ENCODE results near the gene NARS2.

NARS2 gene

GRCh38 chr11:78426845-78427244 lies 147.8 kb downstream of the NARS2 start:
- H3K27ac ChIP-seq (ENCODE audit: low read length): peak overlapping the region; percentile 76; the same call in 1 of the 2 replicates
- H3F3A ChIP-seq (ENCODE audit: insufficient read depth, low read length): peaks cover 32% of the 10 kb centered on the region
- H3K4me3 ChIP-seq (ENCODE audit: low read length): peak overlapping the region; percentile 49; the same call in 1 of the 2 replicates

GRCh38 chr11:78425399-78426070 lies 149.1 kb downstream of the NARS2 start:
- Histone ChIP-seq H3F3A (ENCODE audit: insufficient read depth, low read length) (peaks cover 38% of the 10 kb centered on the region), H4K20me1 (ENCODE audit: insufficient read depth, low read length) (no peaks in the 10 kb centered on the region), H3K9ac (ENCODE audit: low read length) (peak overlapping the region; percentile 29), H3K36me3 (replicated peaks; ENCODE audit: insufficient read depth, low read length) (no peaks in the 10 kb centered on the region), H3K4me3 (ENCODE audit: low read length) (peak overlapping the region; percentile 36), H3K4me2 (ENCODE audit: low read depth, low read length) (peak overlapping the region; percentile 53), H3K27ac (ENCODE audit: low read length) (peak overlapping the region; percentile 87), H3K79me2 (ENCODE audit: low read length) (no peaks in the 10 kb centered on the region), H2AFZ (ENCODE audit: low read length) (no peak overlapping the region), H3K9me3 (replicated peaks; ENCODE audit: insufficient read depth, low read length) (no peaks in the 10 kb centered on the region), H3K27me3 (replicated peaks; ENCODE audit: insufficient read depth, low read length) (no peaks in the 10 kb centered on the region), H3K4me1 (ENCODE audit: low read length) (peaks cover 61% of the 10 kb centered on the region), H3K9me2 (replicated peaks; ENCODE audit: insufficient read depth, low read length) (no peaks in the 10 kb centered on the region)
- no peak for TF ChIP-seq EZH2phosphoT487 (IDR thresholded peaks at IDR 0.05; ENCODE audit: low read length)
- TF ChIP-seq EZH2 (optimal IDR thresholded peaks at IDR 0.05; ENCODE audit: low read depth, low read length): no peak
- no peak for TF ChIP-seq CTCF (IDR thresholded peaks at IDR 0.05; ENCODE audit: low read length)
- DNase-seq: no peak

More at GRCh38 chr11:78426845-78427244, 147.8 kb downstream of the NARS2 start:
- DNase-seq: no peak
- Histone ChIP-seq H2AFZ (ENCODE audit: low read length) (no peak overlapping the region), H3K9ac (ENCODE audit: low read length) (peak overlapping the region; percentile 43; the same call in 1 of the 2 replicates), H3K4me2 (ENCODE audit: low read depth, low read length) (peak overlapping the region; percentile 77), H4K20me1 (ENCODE audit: insufficient read depth, low read length) (no peaks in the 10 kb centered on the region), H3K27me3 (replicated peaks; ENCODE audit: insufficient read depth, low read length) (no peaks in the 10 kb centered on the region), H3K4me1 (ENCODE audit: low read length) (peaks cover 57% of the 10 kb centered on the region), H3K36me3 (replicated peaks; ENCODE audit: insufficient read depth, low read length) (no peaks in the 10 kb centered on the region), H3K9me3 (replicated peaks; ENCODE audit: insufficient read depth, low read length) (no peaks in the 10 kb centered on the region), H3K9me2 (replicated peaks; ENCODE audit: insufficient read depth, low read length) (no peaks in the 10 kb centered on the region), H3K79me2 (ENCODE audit: low read length) (no peaks in the 10 kb centered on the region)
- TF ChIP-seq CTCF (IDR thresholded peaks at IDR 0.05; ENCODE audit: low read length): no peak
- TF ChIP-seq EZH2phosphoT487 (IDR thresholded peaks at IDR 0.05; ENCODE audit: low read length): no peak
- TF ChIP-seq EZH2 (optimal IDR thresholded peaks at IDR 0.05; ENCODE audit: low read depth, low read length): no peak

- TF ChIP-seq CTCF (IDR thresholded peaks at IDR 0.05; ENCODE audit: low read length) (no peak), EZH2phosphoT487 (IDR thresholded peaks at IDR 0.05; ENCODE audit: low read length) (no peak), EZH2 (optimal IDR thresholded peaks at IDR 0.05; ENCODE audit: low read depth, low read length) (no peak)
- H3K4me2 ChIP-seq (ENCODE audit: low read depth, low read length): peak overlapping the region; percentile 53
- H3K79me2 ChIP-seq (ENCODE audit: low read length): no peaks in the 10 kb centered on the region
- H3K27me3 ChIP-seq (replicated peaks; ENCODE audit: insufficient read depth, low read length): no peaks in the 10 kb centered on the region
- H3K9me3 ChIP-seq (replicated peaks; ENCODE audit: insufficient read depth, low read length): no peaks in the 10 kb centered on the region
- H3K9ac ChIP-seq (ENCODE audit: low read length): peak overlapping the region; percentile 29
- peaks cover 55% of the 10 kb centered on the region for H3K4me1 ChIP-seq (ENCODE audit: low read length)
- peak overlapping the region; percentile 36 for H3K4me3 ChIP-seq (ENCODE audit: low read length)
- H3F3A ChIP-seq (ENCODE audit: insufficient read depth, low read length): peaks cover 43% of the 10 kb centered on the region
- no peaks in the 10 kb centered on the region for H4K20me1 ChIP-seq (ENCODE audit: insufficient read depth, low read length)
- DNase-seq: peak; percentile 64
- H3K36me3 ChIP-seq (replicated peaks; ENCODE audit: insufficient read depth, low read length): no peaks in the 10 kb centered on the region
- H3K27ac ChIP-seq (ENCODE audit: low read length): peak overlapping the region; percentile 87
- H2AFZ ChIP-seq (ENCODE audit: low read length): peak overlapping the region; percentile 26; the same call in 1 of the 2 replicates
- no peaks in the 10 kb centered on the region for H3K9me2 ChIP-seq (replicated peaks; ENCODE audit: insufficient read depth, low read length)
These were observed 150.1 kb downstream of the NARS2 start for GRCh38 chr11:78424334-78425270.
